Measurements from ENCODE around the gene FAM107A. TPM values are rescaled to one million over a fixed set of nuclear protein-coding genes. Genes with fewer than 3 reads are reported as not detected.

FAM107A gene
- total RNA-seq, 1 donor from 2014 or later = not detected

DNA sequence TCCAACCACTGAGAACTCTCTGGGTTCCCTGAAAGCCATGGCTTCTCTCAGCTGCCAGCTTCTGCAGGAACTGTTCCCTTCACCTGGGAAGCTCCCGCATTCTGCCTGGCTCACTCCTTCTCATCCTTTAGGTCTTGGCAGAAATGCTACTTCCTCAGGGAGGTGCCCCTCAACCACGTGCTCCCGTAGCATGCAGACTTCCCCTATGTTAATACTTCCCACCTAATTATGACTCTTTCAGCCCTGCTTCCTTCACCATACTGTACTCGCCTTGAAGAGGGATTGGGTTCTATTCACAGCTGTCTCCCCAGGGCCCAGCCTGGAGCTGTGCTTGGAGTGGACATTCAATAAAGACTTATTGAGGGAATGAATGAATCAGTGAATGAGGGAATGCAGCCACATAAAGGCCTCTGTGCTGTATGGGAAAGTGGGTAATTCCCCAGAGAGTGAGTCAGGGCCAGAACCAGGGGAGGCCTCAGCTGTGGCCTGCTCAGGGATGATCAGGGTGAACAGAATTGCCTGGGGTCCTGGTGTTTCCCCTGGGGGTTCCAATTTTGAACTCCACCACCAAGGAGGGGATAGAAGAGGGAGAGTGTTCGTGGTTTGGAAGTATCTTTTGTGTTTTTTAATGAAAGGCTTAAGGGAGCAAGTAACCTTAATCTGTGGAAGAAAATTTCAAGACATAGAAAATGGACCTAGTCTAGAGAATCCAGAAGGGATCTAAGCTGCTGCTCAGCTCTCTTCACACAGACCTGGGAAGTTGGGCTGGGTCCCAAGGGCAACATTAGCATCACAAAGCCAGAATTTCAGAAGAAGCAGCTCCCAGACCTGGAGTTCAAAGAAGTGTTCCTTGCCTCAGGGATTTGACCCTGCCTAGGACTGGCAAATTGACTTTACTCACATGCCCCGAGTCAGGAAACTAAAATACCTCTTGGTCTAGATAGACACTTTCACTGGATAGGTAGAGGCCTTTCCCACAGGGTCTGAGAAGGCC lies 14.6 kb upstream of the FAM107A start:
- intact Hi-C loops (cut with micrococcal nuclease) = no loop called here

DNA sequence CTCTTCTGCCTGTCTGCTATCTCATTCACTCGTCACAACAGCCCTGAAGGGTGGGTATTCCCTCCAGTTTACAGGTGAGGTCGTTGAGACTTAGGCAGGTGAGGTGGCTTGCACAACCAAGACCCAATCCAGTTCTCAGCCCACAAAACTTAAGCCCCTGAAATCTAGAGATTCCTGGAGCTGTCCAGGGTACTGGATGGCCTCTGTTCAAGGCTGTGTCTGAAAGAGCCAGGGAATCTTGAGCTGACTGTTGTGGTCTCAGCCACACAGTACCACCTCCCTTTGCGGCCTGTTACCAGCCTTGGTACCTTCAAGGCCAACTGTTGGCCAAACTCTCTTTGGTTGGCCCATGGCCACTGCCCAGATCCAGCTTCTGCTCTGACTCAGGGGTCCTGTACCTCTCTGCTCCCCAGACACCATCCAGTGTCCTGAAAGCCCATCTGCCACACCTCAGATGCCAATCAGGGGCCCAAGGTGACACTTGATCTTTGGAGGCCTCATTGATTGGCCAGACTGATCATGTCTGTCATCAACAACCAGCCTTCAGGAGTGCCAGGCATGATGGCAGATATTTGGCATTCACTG lies 10.9 kb upstream of the FAM107A start:
- intact Hi-C loops (cut with micrococcal nuclease) = no loop called here

DNA sequence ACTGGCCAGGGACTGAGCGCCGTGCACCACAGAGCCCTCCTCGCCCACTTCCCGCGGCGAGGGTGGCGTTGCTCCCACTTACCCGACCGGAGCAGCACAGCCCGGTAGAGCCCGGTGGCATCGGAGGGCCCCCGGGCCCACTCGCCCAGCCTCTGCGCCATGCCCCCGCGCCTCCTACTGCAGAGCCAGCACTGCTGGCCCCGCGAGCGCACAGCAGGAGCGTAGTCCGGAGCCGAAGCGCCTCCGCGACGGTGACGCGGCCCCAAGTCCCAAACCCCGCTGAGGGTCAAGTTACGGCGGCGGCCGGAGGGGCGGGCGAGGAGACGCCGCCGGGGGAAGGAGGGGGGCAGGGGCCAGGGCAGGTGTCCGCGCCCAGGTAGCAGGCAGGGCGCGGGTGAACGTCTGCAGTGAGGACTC lies 9.6 kb upstream of the FAM107A start:
- intact Hi-C loops (cut with micrococcal nuclease) = no loop called here

DNA sequence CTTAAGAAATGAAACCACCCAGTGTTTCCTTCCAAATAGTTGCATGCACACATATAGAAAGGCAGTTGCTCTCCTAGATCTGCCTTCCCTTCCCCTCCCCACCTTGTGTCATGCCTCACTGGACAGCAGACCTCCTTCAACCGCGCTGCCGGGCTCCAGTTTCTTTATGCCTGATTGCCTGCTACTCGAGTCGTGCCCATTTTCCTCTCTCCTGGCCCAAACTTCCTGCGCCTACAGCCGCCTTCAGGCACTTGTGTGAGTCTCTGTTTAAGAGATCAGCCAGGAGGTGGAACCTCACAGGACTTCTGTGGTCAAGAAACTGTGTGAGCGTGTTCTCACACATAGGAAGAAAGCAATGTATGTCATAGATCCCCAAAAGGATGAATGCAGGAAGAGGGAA lies 8.8 kb upstream of the FAM107A start:
- intact Hi-C loops (cut with micrococcal nuclease) = no loop called here

- intact Hi-C loops (cut with micrococcal nuclease) = no loop called here
These were observed 8.0 kb upstream of the FAM107A start for GRCh38 chr3:58585005-58585786.

GRCh38 chr3:58584690-58585004 lies 7.5 kb upstream of the FAM107A start:
- intact Hi-C loops (cut with micrococcal nuclease) = no loop called here

GRCh38 chr3:58581328-58582091 lies 4.3 kb upstream of the FAM107A start:
- intact Hi-C loops (cut with micrococcal nuclease) = no loop called here

DNA sequence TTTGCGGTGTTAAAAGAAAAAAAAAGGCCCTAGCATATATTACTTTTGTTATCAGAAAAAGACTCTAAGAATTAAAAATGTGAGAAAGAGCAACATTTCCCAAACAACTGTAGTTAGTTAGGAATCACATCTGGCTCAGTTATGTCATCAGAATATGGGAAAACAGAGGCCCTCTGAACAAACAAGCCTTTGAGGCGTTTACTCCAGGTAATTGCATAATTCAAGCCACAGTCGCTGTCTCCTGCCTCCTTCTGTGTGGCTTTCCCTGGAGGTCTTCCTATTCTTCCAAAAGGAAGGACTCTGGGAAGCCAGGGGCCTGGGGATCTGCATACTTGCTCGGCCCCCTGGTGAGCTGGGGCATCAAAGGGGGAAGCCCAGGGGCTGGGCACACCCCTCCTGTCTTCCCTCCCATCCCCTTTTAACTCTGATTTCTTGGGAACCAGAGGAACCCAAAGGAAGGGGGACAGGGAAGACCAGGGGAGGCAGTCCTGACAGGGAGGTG lies 3.7 kb upstream of the FAM107A start:
- intact Hi-C loops (cut with micrococcal nuclease) = no loop called here

- intact Hi-C loops (cut with micrococcal nuclease) = no loop called here
These were observed 1.7 kb upstream of the FAM107A start for GRCh38 chr3:58578873-58579272.

DNA sequence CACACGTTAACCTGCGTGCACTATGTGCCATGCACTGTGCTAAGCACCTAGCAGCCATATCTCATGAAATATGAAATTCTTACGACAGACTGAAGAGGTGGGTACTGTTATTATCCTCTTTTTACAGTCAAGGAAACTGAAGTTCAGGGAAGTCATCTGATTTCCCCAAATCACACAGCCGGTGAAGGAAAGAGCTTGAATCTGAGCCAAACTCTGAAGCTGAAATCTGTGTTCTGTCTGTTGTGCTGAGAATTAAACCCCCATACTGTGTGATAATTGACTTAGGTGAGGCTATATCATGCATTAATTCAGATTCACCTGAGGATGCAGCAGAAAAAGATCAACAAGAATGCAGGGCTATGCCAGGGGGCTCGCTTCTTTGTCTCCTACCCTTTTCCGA lies 475 bp downstream of the FAM107A start:
- intact Hi-C loops (cut with micrococcal nuclease) = no loop called here

DNA sequence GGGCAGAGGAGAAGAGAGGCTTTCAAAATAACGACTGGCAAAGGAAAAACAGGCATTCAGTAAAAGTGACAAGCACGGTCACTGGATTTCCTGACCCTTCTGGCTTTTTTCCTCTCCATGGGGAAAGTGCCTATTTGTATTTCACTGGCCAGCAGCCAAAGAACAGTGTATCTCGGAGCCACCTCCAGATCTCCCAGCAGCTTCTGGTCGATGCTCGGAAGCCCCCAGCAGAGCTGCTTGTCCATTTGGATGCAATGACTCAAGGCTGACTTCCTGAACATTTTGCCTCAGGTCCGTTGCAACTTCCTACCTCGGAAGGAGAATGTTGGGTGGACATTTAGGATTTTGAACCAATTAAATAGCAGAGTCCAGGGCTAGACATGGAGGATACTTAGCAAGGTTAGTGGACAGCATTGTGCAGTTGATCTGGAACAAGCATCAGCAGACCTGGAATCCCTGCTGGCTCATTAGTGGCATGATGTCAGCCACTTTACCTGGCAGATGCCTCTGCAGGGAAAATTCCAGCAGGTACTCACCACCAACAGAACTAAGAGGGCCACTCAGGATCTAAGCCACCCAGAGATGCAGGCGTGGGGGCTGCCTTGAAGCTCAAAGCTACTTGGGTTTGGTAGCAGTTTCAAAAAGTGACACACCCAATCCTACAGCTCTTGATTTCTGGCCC lies 1.1 kb downstream of the FAM107A start:
- intact Hi-C loops (cut with micrococcal nuclease) = no loop called here

- intact Hi-C loops (cut with micrococcal nuclease) = no loop called here
These were observed 2.5 kb downstream of the FAM107A start for GRCh38 chr3:58574682-58575081.

DNA sequence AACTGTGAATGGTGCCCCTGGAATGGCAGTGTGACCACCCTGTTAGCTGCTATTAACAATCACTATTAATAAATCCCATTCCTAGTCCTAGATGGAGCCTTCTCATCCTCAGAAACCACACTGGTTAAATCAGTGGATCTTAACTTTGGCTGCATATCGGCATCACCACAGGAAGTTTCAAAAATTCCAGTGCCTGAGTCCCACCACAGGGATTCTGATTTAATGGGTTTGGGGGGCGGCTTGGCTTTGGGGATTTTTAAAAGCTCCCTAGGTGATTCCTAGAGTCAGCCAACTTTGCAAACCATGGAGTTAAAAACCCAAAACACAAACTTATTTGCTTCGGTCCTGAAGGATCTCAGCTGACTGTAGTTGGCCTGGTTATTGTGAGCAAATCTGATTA lies 3.1 kb downstream of the FAM107A start:
- intact Hi-C loops (cut with micrococcal nuclease) = no loop called here

DNA sequence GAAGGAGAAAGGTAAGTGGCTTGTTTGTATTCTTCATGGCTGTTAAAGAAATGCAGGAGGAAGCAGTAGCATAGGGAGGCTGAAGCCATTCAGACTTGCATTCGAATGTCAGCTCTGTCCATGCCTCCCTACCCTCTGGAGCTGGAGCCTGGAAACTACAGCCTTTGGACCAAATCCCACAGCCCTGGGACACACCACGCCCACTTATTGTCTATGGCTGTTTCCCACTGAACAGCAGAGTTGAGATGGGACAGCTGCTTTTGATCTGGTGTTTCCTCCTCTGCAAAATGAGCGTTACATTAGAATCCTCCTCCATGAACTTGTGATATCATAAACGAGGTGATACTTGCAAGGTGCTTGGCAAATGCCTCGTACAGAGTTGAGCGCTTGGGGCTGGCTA lies 3.6 kb downstream of the FAM107A start:
- intact Hi-C loops (cut with micrococcal nuclease) = no loop called here

- intact Hi-C loops (cut with micrococcal nuclease) = no loop called here
These were observed 4.5 kb downstream of the FAM107A start for GRCh38 chr3:58572634-58573230.

DNA sequence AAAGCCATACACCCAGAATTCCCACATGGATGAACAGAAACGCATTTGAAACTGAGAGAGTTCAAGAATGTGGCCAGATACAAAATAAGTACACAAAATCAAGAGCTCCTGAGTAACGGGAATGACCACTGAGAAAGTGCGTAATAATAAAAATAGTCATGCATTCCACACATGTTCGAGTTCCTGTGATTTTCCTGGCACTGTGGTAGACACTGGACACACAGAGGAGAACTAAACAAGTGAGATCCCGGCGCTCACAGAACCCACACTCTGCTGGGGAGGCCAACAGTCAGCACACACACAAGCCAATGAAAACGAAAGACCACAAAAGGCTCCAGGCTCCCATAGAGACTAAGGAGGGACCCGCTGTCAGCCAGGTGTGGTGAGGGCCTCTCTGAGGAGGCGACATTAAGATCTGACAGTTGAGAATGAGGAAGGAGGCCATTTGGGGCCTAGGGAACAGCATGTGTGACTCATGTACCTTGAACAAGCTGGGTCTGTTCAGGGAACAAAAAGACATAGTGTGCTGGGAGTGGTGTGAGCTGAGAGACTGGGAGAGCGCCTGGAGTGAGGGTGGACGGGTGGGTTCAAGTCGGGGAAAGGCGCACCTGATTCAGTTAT lies 5.1 kb downstream of the FAM107A start:
- intact Hi-C loops (cut with micrococcal nuclease) = no loop called here

GRCh38 chr3:58570851-58571250 lies 6.3 kb downstream of the FAM107A start:
- intact Hi-C loops (cut with micrococcal nuclease) = no loop called here

DNA sequence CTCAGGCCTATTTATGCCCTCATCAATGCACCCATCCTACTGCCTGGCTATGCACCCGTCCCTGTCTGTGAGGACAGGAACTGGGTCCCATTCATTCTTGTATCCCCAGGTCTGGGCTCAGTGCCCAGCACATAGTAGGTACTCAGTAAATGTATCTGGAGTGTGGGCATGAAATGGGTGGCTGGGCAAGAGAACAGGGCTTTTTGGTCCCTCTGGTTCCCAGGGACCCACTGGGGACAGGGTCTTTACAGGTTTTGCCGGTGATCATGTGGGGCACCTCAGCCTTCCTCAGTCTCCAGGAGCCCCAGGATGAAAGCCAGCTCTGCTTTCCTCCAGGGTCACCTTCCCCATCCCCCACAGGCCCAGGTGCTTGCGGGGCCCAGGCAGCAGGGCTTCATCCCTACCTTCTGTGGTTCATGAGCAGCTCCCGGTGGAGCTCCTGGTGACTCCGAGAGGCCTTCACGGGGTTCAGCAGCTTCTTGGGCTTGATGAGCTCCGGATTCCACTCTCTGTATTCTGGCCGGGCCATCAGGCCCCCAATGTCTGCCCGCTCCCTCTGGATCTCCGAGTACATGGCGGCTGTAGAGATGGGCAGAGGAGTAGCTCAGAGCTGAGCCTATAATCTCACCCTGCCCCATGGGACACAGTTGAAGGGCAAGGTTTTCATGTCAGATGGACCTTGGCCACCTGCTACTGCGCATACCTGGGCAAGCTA lies 7.7 kb downstream of the FAM107A start:
- intact Hi-C loops (cut with micrococcal nuclease) = loop anchor here (5.0 kb wide), 1 partner anchor 483 kb away; the partner anchor contains the start of gene CFAP20DC
